HCT116 (cell line): Measurements from ENCODE around the gene SRP9.

ENCODE experiments used
- CBX3 ChIP-seq: IDR thresholded peaks from 2 replicates; pipeline ENCODE4 v1.6.1; 2012; ENCODE audit warnings: low read depth
- CTCF ChIP-seq, 3 experiments: fragments of 200-600 bp in 1 of 3; sonication (generic) in 1 of 3; IDR thresholded peaks in 2 of 3; conservative IDR thresholded peaks in 1 of 3; 2 replicates each; pipeline ENCODE4 v1.5.1; 2012 to 2017; ENCODE audit warnings: low read depth in 2 of 3, low read length in 2 of 3, antibody characterized with exemption in 1 of 3, borderline replicate concordance in 1 of 3, control low read depth in 1 of 3, mild to moderate bottlenecking in 1 of 3, mixed read lengths in 1 of 3, mixed run types in 1 of 3, moderate library complexity in 1 of 3; ENCODE audit not compliant: insufficient read depth in 1 of 3
- EZH2 ChIP-seq: fragments of 200-600 bp; sonication (generic); IDR thresholded peaks from 2 replicates; pipeline ENCODE4 v1.6.1; 2017; ENCODE audit warnings: antibody characterized with exemption, mixed run types
- EZH2phosphoT487 ChIP-seq: fragments of 200-600 bp; IDR thresholded peaks from 2 replicates; pipeline ENCODE4 v1.6.1; 2018; ENCODE audit warnings: antibody characterized with exemption, borderline replicate concordance
- FOSL1 ChIP-seq: IDR thresholded peaks from 2 replicates; pipeline ENCODE4 v1.6.1; 2012; ENCODE audit warnings: low read depth
- JUND ChIP-seq: IDR thresholded peaks from 2 replicates; pipeline ENCODE4 v1.6.1; 2012
- MAX ChIP-seq: IDR thresholded peaks from 2 replicates; pipeline ENCODE4 v1.6.1; 2012
- POLR2A ChIP-seq: IDR thresholded peaks from 2 replicates; pipeline ENCODE4 v1.7.0; 2011; ENCODE audit warnings: borderline replicate concordance; ENCODE audit not compliant: insufficient read depth, insufficient read length; ENCODE audit errors: extremely low read depth
- POLR2AphosphoS5 ChIP-seq: IDR thresholded peaks from 2 replicates; pipeline ENCODE4 v1.6.1; 2011; ENCODE audit warnings: mild to moderate bottlenecking, low read depth, low read length, moderate library complexity
- RAD21 ChIP-seq: IDR thresholded peaks from 2 replicates; pipeline ENCODE4 v1.6.1; 2012; ENCODE audit warnings: low read depth, mild to moderate bottlenecking
- REST ChIP-seq: IDR thresholded peaks from 2 replicates; pipeline ENCODE4 v1.6.1; 2012; ENCODE audit warnings: low read depth
- SIN3A ChIP-seq: IDR thresholded peaks from 2 replicates; pipeline ENCODE4 v1.6.1; 2012; ENCODE audit warnings: low read depth
- TCF7L2 ChIP-seq: IDR thresholded peaks from 2 replicates; pipeline ENCODE4 v1.7.0; 2011; ENCODE audit warnings: borderline replicate concordance, inconsistent platforms; ENCODE audit not compliant: insufficient read depth, insufficient read length; ENCODE audit errors: extremely low read depth
- ZBTB33 ChIP-seq: IDR thresholded peaks from 2 replicates; pipeline ENCODE4 v1.6.1; 2011; ENCODE audit warnings: mild to moderate bottlenecking, low read length, moderate library complexity; ENCODE audit not compliant: insufficient replicate concordance; ENCODE audit errors: extremely low read depth

DNA sequence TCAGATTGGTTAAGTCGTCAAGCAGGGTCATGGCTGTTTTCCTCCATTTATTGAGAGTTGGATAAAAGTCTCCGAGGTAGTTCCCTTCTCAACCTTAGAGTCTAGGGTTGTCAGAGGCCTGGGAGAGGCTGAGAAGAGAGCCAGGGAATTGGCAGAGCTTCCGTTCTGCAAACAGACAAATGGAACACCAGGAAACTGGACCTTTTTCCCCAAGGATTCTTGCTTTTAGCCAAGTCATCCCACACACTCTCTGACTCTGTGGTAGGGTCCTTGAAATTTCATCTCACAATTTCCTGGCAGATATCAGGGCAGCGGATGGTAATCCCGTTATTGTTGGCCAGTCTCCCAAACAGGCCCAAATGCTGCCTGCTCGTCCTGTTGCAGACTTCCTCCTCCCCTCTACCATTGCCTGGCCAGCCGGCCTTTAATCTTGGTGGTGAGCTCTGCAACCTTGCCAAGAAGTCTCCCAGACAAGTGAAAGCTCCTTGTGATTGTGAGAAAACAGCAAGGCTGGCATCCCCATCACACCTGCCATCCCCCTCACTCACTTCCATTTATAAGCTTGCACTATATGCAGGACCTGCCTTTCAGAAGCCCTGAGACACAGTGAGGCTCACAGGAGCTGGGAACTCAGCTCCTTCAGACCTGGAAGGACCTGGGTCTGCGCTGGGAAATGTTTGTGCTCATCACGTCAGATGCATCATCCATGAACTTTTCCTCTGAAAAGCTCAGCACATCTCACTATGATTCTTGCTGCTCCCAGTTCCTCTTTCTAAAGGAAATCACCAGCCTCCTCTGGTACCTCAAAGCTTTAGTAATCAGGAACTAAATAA is 13.7 kb upstream of the SRP9 start:
- TF ChIP-seq CTCF (IDR thresholded peaks at IDR 0.05 in 2 of 3, conservative IDR thresholded peaks at IDR 0.05 in 1 of 3; ENCODE audit: borderline replicate concordance in 1 of 3, insufficient read depth in 1 of 3, low read depth in 2 of 3, low read length in 2 of 3): no peak
- TF ChIP-seq EZH2phosphoT487: no peak
- TF ChIP-seq POLR2A: no peak
- TF ChIP-seq TCF7L2: peak; percentile 57
- TF ChIP-seq FOSL1: no peak
- TF ChIP-seq POLR2AphosphoS5: no peak
- TF ChIP-seq SIN3A: no peak
- no peak for TF ChIP-seq EZH2
- TF ChIP-seq REST: no peak
- TF ChIP-seq RAD21: no peak
- no peak for TF ChIP-seq ZBTB33
- TF ChIP-seq JUND: no peak
- no peak for TF ChIP-seq CBX3
- no peak for TF ChIP-seq MAX
